Colonic mucosa (tissue), 4 donors: ENCODE measurements around the gene ATXN7L1. TPM values are rescaled to one million over a fixed set of nuclear protein-coding genes. Genes with fewer than 3 reads are reported as not detected.

Source experiments
- DNase-seq: peaks from one replicate; pipeline ENCODE4 v3.0.0-alpha.2; 2020
- H3K27ac ChIP-seq: fragments of 200-600 bp; one replicate; pipeline ENCODE4 v1.8.0; 2021
- H3K27me3 ChIP-seq: fragments of 200-600 bp; one replicate; pipeline ENCODE4 v1.8.0; 2021
- H3K36me3 ChIP-seq: fragments of 200-600 bp; one replicate; pipeline ENCODE4 v1.8.0; 2021
- H3K4me1 ChIP-seq: fragments of 200-600 bp; one replicate; pipeline ENCODE4 v1.8.0; 2021; ENCODE audit warnings: mild to moderate bottlenecking
- H3K4me3 ChIP-seq: fragments of 200-600 bp; one replicate; pipeline ENCODE4 v1.8.0; 2021
- H3K9ac ChIP-seq, 2 donors: one replicate each; pipeline ENCODE4 v1.7.0; 2013; ENCODE audit warnings: control low read depth in 2 of 2, low read depth in 2 of 2, low read length in 2 of 2
- H3K9me3 ChIP-seq: fragments of 200-600 bp; one replicate; pipeline ENCODE4 v1.8.0; 2021
- CTCF ChIP-seq: fragments of 200-600 bp; IDR thresholded peaks from one replicate; pipeline ENCODE4 v1.8.0; 2022; ENCODE audit warnings: antibody characterized with exemption, mild to moderate bottlenecking
- intact Hi-C: fragments of 100-400 bp; cut with DNase I; formaldehyde crosslinking; loops from one replicate; pipeline ENCODE4 v1.14.1; 2022
- total RNA-seq, 2 donors: library from RNA; stranded (reverse); fragmentation: NEBNext Ultra II Directional in 1 of 2; extraction: Animal tissue kit (Norgen Biotek cat#: 25700) in 1 of 2; gene quantifications; one replicate each; pipeline ENCODE4 v1.2.1, GENCODE V29; 2021
- donor health status: healthy.
- donor health status: DM: no; HTN: no; CAD: no.
- donor health status: DM: no; HTN: no; CAD: no.

Gene ATXN7L1
- total RNA-seq, 2 donors from 2014 or later = 13.0 to 15.1 TPM

DNA sequence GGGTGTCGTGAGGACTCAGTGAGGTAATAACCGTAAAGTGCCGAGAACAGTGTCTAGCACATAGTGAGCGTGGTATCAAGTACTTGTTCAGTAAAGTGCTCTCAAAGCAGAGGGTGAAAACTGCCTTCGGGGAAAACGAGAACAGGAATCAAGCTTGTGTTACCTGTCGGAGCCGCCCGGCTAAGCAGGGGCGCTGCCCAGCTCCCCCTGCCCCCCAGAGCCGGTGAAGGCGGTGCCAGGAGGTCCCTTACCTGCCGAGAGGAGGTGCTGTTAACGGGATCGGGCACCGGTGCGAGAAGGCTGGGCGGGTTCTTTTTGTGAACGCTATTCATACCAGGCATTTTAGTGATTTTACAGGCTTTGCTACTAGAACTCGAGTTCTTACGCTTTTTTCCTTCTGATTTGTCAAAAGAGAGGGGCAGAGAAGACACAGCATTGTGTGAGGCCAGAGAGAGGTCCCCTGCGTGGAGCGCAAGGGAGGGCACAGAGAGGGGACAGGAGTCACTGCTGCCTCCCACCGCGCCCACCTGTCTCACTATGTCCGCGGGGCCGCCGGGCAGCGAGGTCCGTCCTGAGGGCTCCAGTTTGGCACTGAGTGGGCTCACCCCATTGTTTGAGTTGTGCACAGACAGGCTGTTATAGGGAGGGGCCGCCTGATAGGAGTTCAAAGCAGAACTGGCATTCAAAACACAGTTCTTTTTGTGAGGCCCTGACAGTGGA, 262.6 kb downstream of the ATXN7L1 start:
- H3K27me3 ChIP-seq = no peaks in the 10 kb centered on the region
- H3K4me1 ChIP-seq = no peaks in the 10 kb centered on the region
- H3K36me3 ChIP-seq = no peaks in the 10 kb centered on the region
- no peak for TF ChIP-seq CTCF
- no peak for DNase-seq
- no peak overlapping the region for H3K9ac ChIP-seq
- intact Hi-C loops = no loop called here
- no peaks in the 10 kb centered on the region for H3K9me3 ChIP-seq
- no peak overlapping the region for H3K27ac ChIP-seq
- H3K4me3 ChIP-seq = no peak overlapping the region

DNA sequence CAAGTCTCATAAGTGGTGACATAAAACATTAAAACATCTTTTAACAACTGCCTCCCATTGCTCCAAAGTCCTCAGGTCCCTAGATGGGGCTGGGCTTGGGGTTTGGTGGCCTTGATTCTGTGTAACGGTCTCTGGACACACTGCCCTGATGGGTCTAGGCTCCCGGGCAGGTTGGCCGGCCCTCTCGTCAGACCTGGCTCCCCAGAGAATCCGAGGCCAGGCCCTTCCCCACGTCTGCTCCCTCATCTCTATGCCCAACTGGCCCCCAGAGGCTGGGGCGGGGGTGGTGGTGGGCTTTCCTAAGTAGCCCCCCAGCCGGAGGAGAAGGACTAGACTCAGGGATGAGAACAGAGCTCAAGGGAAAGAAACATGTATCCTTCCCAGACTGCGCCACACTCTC, 263.6 kb downstream of the ATXN7L1 start:
- no peak for DNase-seq
- H3K4me3 ChIP-seq = no peak overlapping the region
- H3K4me1 ChIP-seq = no peaks in the 10 kb centered on the region
- intact Hi-C loops = no loop called here
- no peak overlapping the region for H3K27ac ChIP-seq
- no peaks in the 10 kb centered on the region for H3K9me3 ChIP-seq
- no peaks in the 10 kb centered on the region for H3K27me3 ChIP-seq
- H3K9ac ChIP-seq = no peak overlapping the region
- H3K36me3 ChIP-seq = no peaks in the 10 kb centered on the region
- TF ChIP-seq CTCF = no peak

DNA sequence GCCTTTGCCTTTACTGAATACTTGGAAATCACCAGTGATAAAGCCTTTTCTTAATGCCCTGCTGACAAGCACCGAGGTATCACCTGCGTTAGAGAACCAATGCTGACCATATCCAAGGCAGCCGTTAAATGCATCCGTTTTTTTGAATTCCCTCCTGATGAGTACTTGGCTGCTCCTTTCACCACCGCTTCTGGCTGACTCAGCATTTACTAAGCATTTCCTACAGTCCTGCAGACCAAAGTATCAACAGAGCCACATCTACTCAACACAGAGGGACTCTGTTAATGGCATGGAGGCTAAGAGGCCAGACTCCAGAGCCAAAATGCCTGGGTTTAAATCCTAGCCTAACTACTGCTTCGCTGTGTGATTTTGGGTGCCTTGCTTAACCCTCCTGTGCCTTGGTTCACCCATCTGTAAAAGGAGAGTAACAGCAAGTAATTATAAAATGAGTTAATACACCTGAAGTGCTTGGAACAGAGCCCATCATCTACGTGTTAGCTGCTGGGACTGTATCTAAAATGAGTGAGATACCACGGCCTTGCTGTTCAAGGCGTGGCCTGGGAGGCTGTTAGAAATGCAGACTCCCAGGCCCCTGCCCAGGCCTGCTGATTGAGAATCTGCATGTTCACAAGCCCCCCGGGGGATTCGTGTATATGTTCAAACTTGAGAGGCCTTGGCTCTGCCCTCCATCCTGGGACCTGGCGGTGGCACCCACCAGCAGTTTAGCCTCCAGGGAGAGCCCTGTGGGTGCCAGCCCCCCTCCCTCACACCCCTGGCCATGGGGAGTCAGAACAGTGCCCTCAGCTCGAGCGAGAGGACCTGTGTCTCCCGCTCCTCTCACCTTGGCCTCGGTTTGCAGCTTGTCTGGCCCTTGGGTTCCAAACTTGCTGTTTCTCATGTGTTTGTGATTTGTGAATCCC, 264.3 kb downstream of the ATXN7L1 start:
- H3K27me3 ChIP-seq = no peaks in the 10 kb centered on the region
- H3K27ac ChIP-seq = no peak overlapping the region
- TF ChIP-seq CTCF = no peak
- H3K4me1 ChIP-seq = no peaks in the 10 kb centered on the region
- no peaks in the 10 kb centered on the region for H3K9me3 ChIP-seq
- no peak overlapping the region for H3K4me3 ChIP-seq
- H3K9ac ChIP-seq = no peak overlapping the region
- intact Hi-C loops = no loop called here
- no peak for DNase-seq
- no peaks in the 10 kb centered on the region for H3K36me3 ChIP-seq

- no peak for TF ChIP-seq CTCF
- H3K9me3 ChIP-seq = no peaks in the 10 kb centered on the region
- H3K27me3 ChIP-seq = no peaks in the 10 kb centered on the region
- no peak overlapping the region for H3K27ac ChIP-seq
- no peak overlapping the region for H3K4me3 ChIP-seq
- no peaks in the 10 kb centered on the region for H3K36me3 ChIP-seq
- no peak overlapping the region for H3K9ac ChIP-seq
- no peak for DNase-seq
- intact Hi-C loops = no loop called here
- no peaks in the 10 kb centered on the region for H3K4me1 ChIP-seq
Observed at GRCh38 chr7:105610165-105610930, 266.1 kb downstream of the ATXN7L1 start.
